GM12872 (cell line): ENCODE measurements around the gene ITPR2.

Source experiments
- TF ChIP-seq, protein P1 (sequence below): IDR thresholded peaks from 3 replicates; pipeline ENCODE4 v1.5.1; 2011; ENCODE audit warnings: low read depth, mild to moderate bottlenecking, low read length, moderate library complexity; ENCODE audit not compliant: insufficient read depth

Gene ITPR2

DNA sequence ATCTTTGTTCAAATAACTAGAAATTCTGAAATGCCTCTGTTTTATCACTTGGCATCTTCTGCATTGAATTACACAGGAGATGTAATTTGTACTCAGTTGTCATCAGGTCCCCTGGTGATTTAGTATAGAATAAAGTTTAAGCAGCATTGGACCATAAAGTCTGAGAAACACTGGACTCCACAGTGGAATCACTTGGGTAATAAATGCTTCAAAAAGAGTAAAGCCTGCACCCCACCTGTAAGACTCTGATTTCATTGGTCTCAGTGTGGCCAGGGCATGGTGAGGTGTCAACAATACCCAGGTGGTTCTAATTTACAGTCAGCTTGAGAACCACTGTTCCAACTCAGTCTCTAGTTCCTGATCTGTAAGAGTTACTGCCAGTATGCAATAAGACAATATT, 148.9 kb downstream of the ITPR2 start:
- TF ChIP-seq, protein P1, sequence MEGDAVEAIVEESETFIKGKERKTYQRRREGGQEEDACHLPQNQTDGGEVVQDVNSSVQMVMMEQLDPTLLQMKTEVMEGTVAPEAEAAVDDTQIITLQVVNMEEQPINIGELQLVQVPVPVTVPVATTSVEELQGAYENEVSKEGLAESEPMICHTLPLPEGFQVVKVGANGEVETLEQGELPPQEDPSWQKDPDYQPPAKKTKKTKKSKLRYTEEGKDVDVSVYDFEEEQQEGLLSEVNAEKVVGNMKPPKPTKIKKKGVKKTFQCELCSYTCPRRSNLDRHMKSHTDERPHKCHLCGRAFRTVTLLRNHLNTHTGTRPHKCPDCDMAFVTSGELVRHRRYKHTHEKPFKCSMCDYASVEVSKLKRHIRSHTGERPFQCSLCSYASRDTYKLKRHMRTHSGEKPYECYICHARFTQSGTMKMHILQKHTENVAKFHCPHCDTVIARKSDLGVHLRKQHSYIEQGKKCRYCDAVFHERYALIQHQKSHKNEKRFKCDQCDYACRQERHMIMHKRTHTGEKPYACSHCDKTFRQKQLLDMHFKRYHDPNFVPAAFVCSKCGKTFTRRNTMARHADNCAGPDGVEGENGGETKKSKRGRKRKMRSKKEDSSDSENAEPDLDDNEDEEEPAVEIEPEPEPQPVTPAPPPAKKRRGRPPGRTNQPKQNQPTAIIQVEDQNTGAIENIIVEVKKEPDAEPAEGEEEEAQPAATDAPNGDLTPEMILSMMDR: no peak

DNA sequence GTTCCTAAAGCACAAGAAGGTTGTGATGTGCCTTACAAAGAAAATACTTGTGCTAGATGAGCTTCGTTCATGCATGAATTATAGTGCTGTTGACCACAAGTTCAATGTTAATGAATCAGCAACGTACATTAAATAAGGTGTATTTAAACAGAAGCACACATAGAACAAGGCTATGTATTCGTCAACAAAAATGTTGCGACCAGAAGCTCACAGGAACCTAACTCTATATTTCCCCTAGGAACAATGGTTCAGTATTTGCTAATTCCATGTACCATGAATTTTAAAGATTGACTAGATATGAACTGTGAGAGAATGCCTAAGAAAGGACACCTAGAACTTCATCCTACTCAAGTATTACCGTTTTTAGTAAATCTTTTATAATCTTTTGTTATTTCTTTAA, 149.6 kb downstream of the ITPR2 start:
- TF ChIP-seq, protein P1: no peak

DNA sequence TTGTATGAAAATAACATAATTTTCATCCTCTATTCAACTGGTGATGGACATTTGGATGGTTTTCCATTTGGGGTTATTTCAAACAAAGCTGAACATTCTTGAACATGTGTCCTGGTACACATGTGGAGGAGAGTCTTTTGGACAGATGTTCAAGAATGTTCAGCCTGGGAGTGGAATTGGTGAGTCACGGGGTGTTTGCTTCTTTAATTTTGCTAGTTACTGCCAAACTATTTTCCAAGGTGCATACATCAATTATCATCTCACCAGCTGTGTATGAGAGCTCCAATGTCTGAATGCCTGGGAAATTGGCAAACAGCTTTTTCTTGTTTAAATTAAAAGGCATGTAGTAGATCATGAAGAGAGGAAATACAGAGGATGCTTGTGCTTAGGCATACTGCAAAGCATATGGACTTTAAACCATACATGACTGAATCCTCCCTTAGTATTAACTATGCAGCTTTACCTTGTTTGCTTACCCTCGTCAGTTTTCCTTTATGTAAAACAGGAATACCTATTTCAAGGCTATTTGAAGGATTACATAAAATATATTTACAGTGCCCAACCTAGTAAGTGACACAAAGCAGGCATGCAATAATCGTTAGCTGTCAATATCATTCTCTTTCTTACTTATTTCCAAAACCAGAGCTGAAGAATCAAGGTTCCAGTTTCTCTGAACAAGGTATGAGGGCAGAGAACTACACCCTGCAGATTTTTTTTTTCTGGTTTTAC, 152.1 kb downstream of the ITPR2 start:
- TF ChIP-seq, protein P1: no peak

DNA sequence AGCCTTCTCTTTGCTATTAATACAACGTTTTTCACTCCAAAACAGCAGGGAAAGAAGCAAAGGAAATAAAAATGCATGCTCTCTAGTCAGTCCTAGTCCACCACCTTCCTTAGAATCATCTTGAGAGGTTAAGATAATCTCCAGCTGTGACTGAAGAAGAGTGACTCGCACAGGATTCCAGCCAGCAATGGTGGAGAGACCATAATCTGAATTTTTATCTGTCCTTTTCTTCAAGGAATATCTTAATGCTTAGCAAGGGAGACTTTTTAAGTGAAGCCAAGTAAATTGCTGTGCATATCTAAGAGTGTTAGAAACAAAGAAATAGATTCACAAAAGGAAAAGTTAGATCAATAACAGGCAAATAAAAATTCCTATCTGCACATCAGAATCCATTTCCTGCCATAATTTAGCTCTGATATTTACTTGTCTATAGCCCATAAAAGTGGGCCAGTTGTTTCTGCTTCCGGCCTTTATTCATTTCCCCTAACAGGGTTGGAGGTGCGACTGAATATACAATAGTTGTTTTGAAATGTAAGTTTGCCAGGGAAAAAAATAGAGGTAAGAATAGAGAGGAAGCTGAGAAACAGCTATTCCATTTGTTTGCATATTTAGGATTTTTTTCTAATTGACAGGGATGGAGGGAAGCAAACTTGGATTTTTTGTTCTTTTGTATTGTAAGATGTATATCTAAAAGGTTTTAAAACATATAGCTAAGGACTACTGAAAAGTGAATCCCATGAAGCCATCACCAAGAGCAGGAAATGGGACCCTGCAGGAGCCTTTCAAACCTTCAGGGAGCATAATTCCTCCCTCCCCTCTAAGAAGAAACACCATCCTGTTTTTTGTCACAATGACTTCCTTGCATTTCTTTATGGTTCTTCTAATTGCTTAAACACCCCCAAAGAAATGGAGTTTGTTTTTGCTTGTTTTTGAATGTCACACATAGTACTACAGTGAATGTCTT, 154.0 kb downstream of the ITPR2 start:
- TF ChIP-seq, protein P1: no peak

DNA sequence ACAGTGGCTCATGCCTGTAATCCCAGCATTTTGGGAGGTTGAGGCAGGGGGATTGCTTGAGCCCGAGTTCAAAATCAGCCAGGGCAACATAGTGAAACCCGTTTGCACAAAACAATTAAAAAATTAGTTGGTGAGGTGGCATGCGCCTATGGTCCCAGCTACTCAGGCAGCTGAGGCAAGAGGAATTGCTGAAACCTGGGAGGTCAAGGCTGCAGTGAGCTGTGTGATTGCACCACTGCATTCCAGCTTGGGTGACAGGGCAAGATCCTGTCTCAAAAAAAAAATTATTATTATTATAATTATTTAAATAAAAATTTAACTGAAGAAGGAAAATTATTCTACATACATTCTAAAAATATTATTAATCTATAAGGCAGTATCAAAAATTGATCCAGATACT, 164.1 kb downstream of the ITPR2 start:
- TF ChIP-seq, protein P1: no peak

DNA sequence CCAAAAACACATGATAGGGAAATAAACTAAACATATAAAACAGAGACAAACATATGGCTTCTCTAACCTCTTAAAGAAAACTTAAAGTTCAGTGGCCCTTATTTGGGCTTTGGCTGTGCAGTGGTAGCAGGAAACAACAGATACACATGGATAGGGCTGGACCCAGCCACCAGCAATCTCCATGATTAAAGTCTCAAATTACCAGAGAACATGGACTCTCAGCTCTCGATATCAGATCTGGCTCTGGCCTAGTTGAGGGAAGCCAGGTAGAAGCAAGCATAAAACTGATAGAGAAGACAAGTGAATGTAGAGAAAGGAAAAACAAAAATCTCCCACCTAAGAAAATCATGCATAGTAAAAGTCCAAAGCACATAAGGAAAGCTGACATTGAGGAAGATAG, 164.8 kb downstream of the ITPR2 start:
- TF ChIP-seq, protein P1: no peak

DNA sequence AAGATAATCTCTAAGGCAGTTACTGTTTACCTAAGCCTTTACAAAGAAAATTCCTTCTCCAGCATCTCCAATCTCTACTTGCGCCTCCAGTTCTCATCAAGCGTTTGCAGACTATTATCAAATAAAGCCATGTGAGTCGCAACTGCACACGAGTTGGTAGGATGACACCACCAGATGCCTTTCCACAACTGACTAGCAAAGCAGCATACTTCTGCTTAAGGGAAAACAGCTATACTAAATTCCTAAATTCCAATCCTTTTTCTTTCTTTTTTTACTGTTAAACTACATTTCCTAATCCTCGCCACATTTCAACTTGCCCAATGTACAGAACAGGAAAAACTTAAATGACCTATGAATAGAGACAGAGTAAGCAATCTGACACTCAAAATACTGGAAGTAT, 166.7 kb downstream of the ITPR2 start:
- TF ChIP-seq, protein P1: no peak
